Stimulated activated CD4-positive, alpha-beta T cell treated with anti-CD3 and anti-CD28 coated beads, Interleukin-12 subunit alpha, Interleukin-12 subunit beta, amount 100 ng/mL, for 4 hours (primary cell): Measurements from ENCODE around the gene USP47.

Experiments
- DNase-seq: peaks from one replicate; pipeline ENCODE4 v3.0.0-alpha.2; 2020

USP47 gene

DNA sequence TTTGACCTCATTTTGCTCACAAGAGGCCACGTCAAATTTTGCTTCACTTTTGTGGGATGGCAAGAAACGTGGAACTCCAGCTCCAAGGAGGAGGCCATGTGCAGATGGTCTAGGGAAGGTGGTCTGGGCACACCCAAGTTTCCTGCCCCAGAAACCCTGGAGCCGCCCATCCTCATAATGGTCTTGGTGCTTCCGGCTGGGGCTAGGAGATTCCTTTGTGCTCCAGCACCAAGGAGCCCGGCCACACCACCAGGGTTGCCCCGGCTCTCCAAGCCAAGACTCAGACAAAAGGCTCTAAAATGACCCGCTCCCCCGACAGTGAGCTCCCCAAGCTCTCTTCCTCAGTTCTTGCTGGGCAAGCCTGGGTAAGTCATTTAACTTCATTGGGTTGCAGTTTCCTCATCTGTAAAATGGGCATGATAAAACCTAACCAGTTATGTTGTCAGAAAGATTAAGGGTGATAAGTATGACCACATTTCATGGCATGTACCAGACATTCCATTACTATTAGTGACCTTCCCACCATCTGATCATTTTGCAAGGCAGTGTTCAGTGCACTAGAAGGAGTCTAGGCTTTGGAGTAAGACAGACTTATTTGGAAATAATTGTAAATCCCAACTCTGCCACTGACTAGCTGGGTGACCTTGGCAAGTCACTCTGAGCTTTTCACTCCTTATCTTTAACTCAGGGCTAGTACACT lies 143.4 kb downstream of the USP47 start:
- no peak for DNase-seq

DNA sequence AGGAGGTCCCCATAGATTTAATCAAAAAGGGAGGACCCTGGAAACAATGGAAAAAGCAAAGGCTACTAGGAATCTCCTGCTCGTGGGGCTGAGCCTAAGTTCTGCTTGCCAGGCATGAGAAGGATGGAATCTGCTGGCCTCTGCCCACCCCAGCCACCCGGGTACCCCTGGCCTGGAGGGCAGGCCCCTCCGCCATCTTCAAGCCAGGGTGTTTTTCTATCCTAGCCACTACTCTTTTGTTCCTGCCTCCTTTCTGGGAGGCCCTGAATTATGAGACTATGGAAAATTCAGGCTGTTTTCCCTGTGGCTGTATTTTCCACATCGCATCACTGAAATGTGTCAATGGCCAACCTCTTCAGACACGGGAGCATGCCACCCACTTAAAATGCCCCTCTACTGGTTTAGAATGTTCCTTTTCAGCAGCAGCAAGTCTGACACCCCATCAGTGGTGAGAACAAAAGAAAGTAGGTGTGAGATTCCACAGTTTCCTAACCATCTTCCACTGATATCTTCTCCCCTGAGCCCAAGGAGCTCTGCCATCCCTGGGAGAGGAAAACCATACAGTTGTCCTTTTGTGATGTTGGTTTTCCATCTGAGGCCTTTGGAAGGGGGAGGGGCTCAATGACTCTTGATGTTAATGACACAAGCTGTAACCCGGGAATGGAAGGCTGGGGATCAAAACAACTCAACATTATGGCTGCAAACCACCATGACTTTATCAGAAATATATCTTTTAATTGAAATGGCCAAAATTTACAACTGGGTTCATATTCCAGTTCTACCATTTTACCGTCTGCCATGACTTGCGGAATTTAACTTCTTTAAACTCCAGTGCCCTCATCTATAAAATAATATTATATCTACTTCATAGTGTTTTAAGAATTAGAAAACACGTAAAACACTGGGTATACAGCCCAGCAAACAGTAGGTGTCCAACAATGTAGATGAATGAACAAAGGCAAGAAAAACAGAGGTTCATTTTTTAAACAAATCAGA lies 144.5 kb downstream of the USP47 start:
- no peak for DNase-seq

DNA sequence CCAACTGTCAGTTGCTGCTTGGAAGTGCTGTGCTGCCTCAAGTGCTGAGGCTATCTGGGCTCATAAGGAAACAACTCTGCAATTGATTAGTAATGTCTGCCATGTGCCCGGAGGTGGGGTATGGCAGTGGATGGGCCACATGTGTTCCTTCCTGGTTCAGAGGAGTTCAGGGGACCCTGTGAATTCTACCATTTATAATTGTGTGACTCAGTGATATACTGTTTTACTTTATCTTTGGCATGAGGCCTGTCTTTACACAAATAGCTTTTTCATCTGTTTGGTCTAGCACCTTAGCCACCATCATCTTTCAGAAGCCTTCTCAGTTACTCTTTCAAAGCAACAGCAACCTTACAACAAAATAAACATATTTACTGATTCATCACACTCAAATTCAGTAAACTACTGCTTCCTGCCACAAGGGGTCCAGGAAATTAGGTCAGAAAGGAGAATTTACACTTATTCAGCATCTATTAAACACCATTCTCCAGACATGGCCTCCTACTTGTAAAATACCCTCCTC lies 145.8 kb downstream of the USP47 start:
- DNase-seq, result no peak

DNA sequence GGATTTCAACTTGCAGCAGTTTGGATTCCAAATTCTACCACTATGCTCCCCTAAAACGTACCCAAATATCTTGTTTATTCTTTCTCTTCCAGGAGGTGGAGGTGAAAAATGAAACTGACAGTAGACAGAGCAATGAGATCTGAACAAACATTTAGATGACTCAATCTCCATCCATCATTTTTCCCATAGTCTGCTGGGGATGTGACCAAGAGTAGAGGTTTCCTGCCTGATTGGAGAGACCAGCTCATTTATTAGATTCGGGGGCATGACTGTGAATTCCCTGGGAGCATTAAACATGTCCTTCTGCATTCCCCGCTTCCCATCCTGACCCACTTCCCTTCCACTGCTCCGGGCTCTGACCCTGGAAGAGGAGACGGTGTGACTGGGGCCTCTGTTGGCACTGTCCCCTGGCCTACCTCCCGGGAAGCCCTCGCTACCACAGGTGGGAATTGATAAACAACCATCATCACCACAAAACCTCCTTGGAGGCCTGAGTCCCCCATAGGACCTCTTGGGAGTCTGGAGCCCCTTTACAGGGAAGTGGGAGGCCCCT lies 146.4 kb downstream of the USP47 start:
- DNase-seq, result no peak

DNA sequence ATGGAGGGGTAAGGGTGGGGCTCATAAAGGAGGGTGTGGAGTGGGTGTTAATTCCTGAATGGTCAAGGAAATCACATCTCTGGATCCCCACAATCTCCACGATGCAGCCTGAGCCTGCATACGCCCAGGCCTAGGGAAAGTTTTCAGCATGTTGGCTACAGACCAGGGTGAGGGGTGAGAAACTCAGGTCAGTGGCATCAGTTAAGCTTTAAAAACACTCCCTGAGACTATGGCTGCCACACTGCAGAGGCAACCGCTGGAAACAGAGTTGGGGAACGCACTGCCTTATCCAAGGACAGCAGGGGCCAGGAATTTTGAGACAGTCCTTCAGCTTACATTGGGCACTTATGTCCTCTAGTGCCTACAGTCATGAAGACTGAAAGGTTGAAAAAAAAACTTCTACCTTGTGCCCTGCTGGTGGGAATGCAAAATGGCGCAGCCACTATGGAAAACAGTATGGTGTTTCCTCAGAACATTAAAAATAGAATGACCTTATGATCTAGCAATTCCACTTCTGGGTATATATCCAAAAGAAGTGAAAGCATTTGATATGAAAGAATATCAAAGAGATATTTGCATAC lies 147.0 kb downstream of the USP47 start:
- DNase-seq, result no peak

DNA sequence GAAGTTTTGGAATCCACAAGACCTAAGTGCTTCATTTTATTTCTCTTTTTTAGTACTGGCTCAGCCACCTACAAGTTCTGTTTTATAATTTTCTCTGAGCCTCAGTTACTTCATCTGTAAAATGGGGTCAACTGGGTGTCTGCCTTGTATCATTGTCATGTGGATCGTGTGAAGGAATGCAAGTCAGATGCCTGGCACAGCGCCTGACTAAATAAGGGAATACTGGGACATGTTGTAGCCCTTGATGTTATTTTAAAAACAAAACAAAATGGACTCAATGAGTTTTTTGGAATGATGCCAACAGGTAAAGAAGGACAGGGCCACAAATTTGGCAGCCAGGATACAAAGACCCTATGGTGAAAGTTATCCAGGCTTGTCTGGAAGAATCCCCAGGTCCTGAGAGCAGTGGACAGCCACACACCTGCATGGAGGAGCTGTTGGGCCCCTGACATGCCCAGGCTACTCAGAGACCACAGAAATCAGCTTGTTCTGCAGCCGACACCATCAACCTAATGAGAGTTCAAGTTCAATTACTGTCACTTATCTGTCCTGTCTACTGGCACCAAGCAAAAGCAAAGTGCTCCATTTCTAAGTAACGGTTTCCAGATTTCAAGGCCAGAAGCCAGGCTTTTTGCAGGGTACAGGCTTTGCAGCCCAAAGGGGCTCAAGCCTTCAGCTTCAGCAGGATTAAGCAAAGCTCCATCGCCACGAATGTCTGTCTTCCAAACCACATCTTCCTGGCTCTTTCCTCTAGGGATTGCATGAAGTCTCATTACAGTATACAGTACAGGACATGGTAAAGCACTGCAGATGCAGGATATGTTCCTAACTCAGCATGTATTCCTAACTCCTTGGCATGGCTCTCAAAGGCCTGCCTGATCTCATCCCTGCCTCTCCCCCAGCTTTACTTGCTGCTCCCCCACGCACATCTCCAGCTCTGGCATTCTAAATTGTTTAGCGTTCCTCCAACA lies 148.3 kb downstream of the USP47 start:
- no peak for DNase-seq

DNA sequence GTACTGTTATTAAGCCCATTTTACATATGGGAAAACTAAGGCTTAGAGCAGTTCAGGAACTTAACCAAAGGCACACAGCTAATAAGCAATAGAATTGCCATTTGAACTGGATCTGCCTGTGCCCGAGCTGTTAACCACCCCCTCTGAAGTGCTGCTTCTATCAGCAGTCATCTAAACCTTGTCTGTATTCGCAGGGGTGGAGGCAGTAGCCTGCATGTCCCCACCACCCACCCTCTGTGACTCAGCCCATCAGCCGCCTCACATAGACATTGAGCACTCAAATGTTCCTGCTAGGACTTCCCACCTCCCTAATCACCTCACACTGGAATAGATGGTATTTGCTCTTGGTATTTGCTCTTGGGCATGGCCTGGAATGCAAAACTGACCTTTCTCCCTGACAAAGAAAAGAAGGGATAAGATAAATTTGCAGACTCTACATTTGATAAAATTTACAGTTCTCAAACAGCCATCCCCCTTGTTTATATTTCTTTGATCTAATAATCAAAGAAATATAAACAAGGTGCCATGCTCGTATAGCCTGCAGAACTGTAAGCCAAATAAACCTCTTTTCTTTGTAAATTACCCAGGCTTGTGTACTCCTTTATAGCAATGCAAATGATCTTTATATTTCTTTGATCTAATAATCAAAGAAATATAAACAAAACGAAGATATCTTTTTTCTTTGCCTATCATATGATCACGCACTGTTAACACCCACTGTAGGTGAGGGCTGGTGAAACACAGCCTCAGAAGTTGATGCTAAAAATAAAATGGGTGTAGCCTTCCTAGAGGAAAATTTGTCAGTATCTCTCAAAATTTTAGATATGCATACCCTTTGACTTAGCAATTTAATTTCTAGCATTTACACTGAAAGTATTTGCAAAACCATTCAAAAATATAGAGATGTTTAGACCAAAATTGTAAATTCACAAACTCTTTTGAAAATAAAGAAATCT lies 150.8 kb downstream of the USP47 start:
- no peak for DNase-seq

DNA sequence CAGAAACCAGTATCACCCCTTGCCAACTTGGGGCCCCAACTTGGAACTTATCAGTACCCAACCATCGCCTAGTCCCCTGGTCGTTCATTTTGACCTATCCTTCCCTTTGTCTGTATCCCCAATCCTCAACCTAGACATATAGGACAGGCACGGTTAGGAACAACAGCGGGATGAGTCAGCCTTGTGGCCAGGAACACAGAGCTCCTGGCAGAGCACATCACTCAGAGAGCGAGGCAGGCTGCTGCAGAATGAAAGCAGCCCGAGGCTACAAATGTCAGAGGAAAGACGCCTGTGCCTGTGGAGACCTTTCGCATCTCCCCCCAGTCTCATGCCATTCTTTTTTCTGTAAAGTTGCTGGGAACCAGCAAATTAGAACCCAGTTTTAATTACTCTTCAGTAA lies 152.1 kb downstream of the USP47 start:
- DNase-seq, result no peak

DNA sequence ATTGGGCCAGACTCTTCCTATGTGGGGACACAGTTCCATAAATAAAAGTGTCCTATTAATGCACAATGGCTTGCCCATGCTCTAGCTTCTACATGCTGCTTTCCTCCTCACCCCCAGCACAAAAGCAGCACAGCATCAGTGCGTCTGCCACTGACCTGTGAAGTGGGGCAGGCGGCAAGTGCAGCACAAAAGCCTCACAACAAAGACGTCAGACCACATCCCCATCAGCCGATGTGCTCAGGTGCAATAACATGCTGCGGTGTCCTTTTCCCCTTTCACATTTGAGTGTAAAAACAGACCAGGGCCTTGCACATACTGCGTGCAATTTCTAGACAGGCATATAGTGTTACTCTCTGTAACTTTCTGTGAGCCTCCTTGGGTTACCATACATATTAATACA lies 153.8 kb downstream of the USP47 start:
- no peak for DNase-seq

DNA sequence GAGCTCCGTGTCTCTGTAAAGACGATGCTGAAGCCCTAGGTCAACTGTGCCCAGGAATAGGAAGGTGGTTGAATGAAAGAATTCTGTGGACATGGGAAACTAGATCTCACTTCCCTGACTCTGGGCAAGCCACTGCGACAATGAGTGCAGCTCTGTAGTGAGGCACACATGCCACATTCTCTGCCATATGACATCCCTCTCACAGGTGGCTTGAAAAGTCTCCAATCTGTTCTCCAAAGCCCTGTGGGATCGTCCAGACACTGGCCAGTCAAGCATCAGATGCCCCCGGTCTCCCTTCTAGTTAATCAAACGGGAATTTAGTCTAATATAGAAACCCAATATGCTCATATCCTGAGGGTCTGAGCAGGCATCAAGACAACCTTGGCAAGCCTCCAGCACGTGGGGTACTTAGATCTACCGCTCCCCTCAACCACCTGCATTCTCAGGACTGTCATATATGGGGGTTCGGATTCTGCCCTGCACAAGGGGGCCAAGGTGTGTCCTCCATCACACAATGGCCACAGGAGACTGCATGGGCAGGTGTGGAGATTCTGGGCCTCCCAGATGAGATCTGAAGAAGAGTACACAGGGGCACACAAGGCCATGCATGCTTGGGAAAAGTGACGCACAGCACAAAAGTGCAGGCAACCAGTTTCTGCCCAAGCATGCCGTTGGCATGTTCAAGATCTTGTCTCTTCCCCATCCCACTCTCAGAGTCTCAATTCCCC lies 154.7 kb downstream of the USP47 start:
- no peak for DNase-seq

DNA sequence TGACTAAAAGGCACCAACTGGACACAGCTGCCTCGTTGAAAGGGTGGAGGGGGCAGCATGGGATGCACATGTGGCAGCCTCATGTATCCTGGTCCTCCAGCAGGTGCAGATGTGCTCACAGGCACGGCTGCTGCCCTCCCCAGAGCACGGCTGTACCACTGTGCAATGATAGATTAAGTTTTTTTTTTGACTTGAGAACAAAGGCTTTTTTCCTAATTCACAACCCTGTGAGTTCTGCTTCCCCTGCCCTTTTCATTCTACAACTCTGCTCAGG lies 155.2 kb downstream of the USP47 start:
- DNase-seq, result no peak

DNA sequence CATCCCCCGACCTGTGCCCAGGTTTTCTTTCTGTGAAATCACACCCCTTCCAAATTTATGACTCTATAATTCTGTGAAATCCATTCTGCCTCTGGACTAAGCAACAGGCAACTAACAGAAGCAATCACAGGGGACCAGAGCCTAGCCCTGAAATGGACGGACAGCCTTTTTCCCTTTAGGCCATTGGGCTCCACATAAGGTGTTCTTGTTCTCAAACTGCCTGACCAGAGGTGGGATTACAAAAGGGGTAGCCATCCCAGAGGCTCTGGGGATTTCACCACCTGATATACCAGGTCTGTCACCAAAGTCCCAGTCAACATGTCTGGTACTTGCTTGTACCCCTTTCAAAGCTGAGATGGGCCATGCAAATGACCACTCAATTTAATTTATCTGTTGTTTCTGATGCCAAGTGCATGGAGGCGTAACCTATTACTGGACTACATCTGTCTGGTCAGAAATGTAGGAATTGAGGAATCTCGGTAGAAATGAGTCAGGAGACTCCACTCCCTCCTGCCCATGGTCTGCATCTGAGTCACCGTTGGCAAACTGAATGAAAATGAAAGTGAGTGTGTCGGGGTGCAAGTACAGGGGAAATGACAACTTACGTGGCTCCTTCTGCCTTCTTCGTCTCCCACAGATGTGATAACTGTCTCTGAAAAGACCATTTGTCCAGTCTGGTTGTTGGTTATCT lies 156.5 kb downstream of the USP47 start:
- no peak for DNase-seq

DNA sequence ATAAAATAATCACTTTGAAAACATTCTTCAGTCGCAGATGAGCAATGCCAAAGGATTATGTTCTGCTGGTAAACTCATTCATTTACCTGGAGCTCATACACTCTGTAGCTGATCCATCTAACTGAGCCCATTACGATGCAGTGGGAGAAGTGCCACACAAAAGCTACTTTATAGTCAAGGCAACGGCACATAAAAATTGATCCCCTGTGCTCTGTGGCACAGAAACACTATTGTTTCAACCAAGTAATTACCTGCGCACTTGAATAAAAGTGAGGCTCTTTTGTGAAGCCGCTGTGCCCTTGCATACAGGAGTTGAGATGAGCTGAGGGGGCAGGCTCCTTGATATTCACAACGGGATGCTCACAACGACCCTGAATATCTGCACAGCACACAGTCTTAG lies 159.4 kb downstream of the USP47 start:
- no peak for DNase-seq

DNA sequence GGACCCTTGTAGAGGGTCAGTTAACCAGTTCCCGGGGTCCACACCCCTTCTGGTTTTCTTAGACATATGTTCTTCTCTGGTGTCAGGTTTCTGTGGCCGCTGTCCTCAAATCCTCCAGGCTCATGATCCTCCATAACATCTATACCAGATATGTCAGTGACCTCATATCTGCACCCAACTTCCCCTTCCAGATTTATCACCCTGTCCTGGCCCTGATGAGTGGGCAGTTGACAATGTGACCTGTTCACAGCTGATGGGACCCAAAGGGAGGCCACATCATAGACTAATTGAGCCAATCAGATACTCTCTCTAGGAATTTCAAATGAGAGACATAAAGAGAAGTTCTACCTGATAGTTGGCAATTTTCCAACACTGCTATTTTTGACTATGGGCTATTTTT lies 161.6 kb downstream of the USP47 start:
- DNase-seq, result no peak

DNA sequence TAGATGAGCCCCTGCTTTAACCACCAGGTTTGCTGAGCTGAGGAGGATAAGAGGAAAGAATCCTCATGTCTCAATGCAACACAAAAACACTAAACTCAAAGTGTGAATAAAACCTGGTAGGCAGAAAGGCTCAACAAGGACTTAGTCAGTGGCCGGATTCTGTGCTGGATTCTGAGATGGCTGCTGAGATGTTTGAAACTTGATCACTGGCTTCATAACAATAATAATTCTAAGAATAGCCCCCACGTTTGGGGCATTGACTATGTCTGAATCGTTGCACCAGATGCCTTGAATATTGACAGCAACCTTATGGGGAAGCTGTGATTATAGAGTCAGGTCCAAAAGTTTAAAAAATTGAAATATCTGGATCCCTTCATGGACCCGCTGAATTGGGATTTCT lies 162.0 kb downstream of the USP47 start:
- DNase-seq, result no peak

DNA sequence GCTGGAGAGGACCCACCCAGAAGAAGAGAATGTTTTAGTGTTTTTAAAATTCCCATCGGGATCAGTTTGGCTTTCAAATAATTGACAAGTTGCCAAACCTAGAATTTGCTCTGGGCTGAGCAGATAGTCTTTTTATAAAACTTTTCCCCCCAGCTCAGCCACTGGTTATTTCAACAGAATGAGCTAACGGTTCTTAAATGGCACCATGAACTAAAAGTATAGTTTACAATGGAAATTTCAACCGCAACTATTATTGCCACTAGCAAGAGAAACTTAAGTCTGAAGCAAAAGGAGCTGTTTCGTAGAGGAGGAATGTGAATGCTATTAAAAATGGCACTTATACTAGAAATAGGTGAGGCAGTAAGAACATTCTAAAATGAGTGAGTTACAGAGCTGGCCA lies 163.3 kb downstream of the USP47 start:
- DNase-seq, result no peak

DNA sequence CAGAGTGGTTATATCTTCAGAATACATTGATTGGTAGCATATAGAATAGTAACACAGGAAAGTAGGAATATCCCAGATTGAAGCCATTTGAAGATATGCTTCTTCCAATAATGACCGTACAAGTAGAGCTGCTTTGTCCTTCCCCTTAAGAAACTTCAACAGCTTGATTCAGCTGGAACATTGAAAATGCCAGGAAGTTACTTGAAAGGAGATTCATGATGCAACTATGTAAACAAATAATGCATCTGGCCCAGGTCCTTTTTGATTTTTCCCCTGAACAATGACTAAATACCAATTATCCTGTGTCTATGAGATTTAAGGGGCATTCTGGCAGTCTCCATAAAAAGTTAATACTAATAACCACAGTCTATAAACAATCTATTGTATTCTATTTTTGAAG lies 163.7 kb downstream of the USP47 start:
- DNase-seq, result no peak

DNA sequence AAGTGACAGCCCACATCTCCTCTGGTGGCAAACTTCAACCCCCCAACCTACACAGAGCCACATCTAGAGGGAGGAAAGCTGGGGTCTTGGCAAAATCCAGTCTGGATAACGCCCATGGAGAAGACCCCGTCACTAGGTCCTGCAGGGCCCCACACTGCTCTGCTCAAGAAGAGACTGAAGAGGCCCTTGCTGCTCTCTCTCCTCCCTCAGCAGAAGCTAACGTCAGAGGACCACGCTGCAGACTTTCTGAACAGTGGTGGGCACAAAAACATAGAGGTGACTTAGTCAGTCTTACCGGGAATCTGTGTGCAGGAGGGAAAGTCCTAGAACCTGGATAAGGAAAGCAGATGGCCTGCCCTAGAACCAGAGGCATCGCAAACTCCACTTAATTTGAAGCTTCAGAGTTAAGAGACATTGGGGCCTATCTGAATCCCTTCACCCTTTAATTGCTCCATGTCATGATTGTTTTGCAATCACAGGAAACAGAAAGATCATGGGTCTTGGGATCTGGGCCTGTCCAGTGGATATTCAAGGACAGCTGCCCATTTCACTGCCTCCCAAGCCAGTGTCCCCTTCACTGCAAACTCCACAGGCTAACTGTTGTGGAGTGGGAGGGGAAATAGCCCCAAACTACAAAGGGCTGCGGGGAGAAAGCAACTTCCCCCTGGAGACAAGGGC lies 164.9 kb downstream of the USP47 start:
- no peak for DNase-seq

DNA sequence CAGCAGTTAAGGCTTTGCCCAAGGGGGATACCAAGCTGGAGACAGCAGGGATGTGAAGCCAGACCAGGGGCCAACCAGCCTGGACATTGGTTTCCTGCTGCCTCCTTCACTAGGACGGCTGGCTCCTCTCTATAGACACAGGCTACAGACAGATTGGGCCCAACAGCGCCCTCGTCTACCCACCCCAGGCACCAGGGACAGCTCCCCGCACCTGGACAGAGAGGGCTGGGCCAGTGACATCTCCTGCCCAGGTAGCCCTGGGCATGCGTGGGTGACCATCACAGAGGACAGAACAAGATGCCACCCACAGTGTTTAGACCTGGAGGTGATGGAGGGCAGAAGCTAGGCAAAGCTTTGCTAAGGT lies 165.4 kb downstream of the USP47 start:
- DNase-seq, result no peak
